GM19372 (cell line): ENCODE measurements around the gene MAP1A.

ENCODE experiments used
- ATAC-seq: cut with Tn5 transposase; IDR thresholded peaks from one replicate; pipeline ENCODE4 v1.9.1; 2021; ENCODE audit warnings: mild to moderate bottlenecking, low read depth, moderate library complexity; ENCODE audit not compliant: unreplicated experiment

MAP1A gene

DNA sequence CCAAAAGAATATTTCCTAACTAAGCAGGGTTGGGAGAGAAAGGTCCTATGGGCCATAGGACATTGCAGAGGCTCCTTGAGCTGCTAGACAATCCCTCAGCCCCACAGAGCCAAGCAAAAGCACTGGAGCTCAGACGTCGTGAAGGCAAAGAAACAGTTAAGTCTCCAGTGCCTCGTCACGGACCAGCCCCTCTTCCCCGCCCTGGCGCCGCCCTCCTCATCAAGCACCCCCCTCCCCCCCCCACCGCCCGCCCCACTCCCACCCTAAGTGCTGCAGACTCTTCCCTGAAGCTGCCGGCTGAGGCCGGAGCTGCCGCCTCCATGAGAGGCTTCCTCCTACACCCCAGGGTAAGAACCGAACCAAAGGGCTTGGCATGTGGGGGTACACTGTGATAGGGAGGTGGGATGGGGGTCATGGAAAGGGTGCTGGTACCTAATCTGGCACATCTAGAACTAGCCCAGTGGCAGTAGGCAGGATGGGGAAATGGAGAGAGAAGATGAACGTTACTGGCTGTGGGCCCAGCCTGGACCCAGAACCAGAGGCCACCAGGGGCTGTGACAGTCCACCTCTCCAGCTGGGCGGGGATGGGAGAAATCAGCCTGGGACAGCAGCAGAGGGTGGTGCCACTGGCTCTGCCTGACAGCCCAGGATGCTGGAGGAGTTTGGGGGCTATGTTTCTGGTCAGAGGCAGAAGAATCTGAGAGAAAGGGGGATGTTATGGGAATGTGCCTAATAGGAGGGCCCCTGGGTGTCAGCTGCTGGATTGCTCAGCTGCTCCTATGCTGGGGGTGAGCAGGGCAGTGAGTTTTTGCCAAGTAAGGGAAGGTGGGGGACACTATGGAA is at the start of gene MAP1A:
MAP1A (plus strand) TSS at position 255 of the 843 bp plus-strand sequence. CDS start 3,866 bp downstream, outside the sequence.
- ATAC-seq = no peak

GRCh38 chr15:43469867-43470266 is 47.5 kb upstream of the MAP1A start:
- no peak for ATAC-seq

- no peak for ATAC-seq
Observed at GRCh38 chr15:43471975-43472374, 45.4 kb upstream of the MAP1A start.

- ATAC-seq = no peak
Observed at GRCh38 chr15:43473885-43474284, 43.5 kb upstream of the MAP1A start.

GRCh38 chr15:43483297-43484128 is 33.9 kb upstream of the MAP1A start:
- no peak for ATAC-seq

DNA sequence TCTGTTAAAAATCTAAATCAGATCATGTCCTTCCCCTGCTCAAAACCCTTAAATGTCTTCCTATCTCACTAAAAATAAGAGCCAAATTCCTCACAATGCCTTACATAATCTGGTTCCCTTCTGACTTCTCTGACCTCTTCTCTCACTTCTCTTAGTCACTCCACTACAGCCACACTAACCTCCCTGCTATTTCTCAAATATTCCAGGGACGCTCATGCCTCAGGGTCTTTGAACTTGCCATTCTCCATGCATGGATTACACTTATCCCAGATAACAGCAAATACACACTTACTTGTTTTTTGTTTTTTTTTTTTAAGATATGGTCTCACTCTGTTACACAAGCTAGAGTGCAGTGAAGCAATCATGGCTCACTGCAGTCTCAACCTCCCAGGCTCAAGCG is 33.0 kb upstream of the MAP1A start:
- no peak for ATAC-seq

- no peak for ATAC-seq
Observed at GRCh38 chr15:43487271-43487895, 30.0 kb upstream of the MAP1A start.

DNA sequence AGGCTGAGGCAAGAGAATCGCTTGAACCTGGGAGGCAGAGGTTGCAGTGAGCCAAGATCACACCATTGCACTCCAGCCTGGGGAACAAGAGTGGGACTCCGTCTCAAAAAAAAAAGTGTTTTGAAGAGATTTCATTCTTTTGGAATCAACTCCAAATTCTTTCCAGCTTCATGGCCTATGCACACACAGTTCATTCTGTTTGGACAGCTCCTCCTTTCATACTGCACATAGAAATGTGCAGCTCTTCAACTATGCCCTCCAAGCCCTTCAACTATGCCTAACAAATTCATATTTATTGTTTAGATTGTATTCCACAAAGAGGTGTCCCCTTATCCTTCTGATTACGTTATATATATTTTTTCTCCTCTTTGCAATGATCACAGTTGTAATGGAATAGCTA is 28.6 kb upstream of the MAP1A start:
- no peak for ATAC-seq

DNA sequence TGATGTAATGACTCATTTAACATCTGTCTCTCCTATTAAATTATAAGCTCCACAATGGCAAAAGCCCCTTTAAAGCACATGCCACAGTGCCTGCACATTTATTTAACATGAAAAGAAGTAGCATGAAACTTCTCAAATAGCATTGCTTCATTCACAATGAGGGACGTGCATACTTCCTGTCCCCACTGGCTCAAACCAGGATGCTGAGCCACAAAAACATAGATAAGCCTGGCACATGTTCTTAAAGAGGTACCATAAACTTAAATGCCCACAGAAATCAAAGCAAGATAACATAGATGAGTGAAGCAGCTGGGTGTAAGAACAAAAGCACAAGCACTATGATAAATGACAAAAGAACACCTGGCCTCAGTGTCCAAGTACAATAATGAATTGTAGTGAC is 28.2 kb upstream of the MAP1A start:
- ATAC-seq = no peak

- no peak for ATAC-seq
Observed at GRCh38 chr15:43492266-43492665, 25.1 kb upstream of the MAP1A start.

DNA sequence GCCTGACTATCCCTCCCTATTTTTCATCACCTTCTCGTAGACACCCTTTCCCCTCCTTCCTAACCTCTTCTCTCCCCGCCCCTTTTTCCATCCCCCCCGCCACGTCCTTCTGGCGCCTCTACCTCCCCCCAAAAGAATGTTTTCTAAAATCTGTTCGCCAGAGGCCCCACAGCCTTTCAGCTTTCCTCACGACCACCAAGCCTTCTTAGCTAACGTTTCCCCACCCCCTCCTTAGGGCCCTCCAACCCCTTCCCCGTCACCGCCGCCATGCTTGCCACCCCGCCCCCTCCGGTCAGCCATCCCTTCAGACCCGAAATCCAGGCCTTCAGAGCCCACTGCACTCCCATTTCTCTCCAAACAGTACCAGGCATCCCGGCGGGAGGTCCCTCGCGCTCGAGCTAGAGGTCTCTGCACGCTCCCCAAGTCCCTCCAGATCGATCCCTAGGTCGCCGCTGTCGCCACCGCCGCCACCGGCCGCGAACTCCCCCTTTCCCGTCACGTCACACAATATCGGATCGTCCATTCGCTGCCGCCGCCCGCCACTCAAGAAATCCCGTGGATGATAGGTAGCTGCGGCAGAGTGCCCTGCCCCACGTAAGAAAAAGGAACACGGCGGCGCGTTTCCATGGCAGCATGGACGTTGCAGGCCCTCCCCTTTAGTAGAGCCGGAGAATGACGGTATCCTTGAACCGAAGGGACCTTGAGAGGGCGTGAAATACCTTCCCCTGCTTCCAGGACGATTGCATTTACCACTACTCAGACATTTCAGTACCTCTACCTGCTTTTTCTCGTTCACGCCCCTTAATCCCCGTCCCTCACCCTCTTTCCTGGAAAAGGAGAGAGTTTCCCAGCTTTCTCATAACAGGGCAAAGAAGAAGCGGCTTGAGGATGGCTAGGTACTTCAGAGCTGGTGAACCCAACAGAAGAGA is 24.5 kb upstream of the MAP1A start, which contains the start of gene TP53BP1:
TP53BP1 (minus strand) TSS at position 484 of the 929 bp plus-strand sequence; CDS start at position 371, 113 bp downstream.
- ATAC-seq = peak; percentile 99

DNA sequence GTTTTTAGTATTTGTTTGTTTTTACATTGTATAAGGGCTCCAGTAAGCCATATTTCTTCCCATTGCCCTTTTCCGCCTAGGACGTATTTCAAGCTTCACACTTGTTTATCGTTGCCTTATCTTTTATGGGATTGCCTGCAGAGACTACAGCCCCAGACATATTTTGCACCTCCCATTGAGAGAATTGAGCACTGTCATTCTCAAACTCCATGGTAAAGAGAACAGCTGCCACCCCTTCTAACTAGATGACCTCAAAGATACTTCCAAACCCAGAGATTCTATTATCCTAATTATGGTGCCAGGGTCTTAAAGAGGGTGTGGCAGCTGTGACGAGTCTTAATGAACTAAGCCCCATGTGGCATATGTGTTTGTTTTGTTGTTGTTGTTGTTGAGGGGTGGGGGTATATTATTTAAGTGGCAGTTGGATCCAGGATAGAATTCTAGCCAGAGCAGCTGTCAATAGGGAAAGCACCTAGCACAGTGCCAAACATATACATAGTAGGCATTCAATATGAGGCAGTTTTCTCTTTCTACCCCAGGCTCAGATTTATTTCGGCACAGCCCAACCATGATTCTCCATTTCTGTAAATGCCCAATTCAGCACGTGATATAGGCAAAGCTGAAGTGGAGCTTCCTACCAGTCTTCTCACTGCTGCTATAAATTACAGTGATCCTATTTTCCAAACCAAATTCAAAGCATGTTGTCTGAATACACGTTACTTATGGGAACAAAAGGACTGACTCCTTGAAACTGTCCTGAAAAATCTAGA is 23.5 kb upstream of the MAP1A start:
- ATAC-seq = no peak

DNA sequence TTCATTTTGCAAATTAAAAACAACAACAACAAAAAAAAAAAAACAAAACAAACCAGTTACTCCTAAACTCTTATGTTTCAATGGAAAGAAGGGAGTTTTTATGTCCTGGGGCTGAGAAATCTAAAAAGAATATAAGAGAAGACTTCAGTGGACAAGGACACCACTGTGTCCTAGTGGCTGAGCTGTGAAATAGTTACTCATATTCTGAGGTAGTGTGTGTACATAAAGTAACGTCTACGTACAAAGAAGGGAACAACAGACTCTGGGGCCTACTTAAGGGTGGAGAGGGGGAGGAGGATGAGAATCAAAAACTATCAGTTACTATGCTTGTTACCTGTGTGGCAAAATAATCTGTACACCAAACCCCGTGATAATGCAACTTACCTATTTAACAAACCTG is 18.4 kb upstream of the MAP1A start:
- no peak for ATAC-seq

DNA sequence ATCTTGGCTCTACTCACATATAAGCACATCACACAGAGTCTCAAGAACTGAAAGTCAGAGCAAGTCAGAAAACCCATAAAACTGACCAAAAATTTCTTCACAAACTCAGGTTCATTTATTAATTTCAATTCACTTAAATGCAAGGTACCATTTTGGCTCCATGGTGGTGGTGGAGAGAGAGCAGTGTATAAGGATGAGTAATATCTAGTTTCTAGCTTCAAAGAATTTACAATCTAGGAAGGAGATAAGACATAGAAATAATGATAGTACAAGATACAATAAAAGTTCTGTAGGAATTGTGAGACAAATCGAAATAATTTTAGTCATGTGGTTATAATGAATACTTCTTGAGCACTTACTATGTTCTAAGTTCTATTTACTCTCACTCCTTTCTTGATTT is 17.8 kb upstream of the MAP1A start:
- ATAC-seq = no peak

- no peak for ATAC-seq
Observed at GRCh38 chr15:43505738-43506137, 11.7 kb upstream of the MAP1A start.

DNA sequence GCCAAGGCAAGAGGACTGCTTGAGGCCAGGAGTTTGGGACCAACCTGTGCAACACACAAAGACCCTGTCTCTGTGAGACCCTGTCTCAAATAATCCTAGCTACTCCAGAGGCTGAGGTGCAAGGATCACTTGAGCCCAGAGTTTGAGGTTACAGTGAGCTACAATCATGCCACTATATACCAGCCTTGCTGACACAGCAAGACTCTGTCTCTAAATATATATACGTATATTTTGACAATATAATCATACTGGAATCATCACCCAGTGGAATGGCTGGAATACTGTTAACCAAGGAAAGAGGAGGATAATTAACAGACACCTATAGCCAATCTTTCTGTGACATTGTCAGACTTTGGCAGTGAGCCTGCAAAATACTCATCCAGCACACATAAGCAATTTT is 9.0 kb upstream of the MAP1A start:
- no peak for ATAC-seq

GRCh38 chr15:43508991-43509659 is 8.3 kb upstream of the MAP1A start:
- ATAC-seq = no peak

DNA sequence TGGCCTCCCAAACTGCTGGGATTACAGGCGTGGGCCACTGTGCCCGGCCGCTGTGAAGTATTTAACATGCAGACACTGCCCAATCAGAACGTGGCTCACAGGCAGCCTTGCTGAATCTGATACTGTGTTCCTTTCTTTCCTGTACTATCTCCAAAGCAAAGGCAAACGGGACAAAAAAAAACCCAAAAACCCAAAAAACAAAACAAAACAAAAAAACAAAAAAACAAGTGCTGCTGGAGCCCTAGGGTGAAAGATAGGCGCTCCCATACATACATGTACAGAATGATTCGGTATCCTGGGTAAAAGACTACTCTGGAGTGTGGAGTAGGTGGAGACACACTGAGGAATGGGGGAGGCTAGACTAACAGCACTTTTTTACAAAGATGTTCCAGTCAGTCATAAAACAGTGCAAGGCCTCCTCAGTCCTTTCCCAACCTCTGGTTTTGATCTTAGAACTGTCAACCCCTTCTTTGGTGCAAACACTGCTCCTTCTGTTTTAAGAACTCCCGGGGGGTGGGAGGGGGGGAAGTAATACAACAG is 7.7 kb upstream of the MAP1A start:
- no peak for ATAC-seq
